Panc1 (cell line): ENCODE measurements around the gene SPAM1. TPM values are rescaled to one million over a fixed set of nuclear protein-coding genes. Genes with fewer than 3 reads are reported as not detected.
A peak's percentile ranks its signal among the peaks of the same experiment; 100 is the strongest.

Source experiments
- ATAC-seq: fragments of 200-7000 bp; cut with Tn5 transposase; 2 replicates; pipeline ENCODE4 v1.9.1; 2020; ENCODE audit warnings: mild to moderate bottlenecking, moderate library complexity
- BruUV-seq: library from RNA; stranded (reverse); fragments of 400-500 nt; replicated peaks from 2 replicates; lab custom pipeline; 2021; lab: Mats Ljungman, UMichigan
- CTCF ChIA-PET: fragments of 300-600 bp; sonication (Branson Sonifier 250); formaldehyde crosslinking; loops from one replicate; lab custom pipeline; 2022; ENCODE audit warnings: antibody characterized with exemption; lab: Charles Lee
- POLR2A ChIA-PET: fragments of 300-600 bp; sonication (Branson Sonifier 250); formaldehyde crosslinking; loops from one replicate; lab custom pipeline; 2022; ENCODE audit warnings: antibody characterized with exemption; lab: Charles Lee
- DNase-seq: peaks from one replicate; pipeline ENCODE4 v3.0.0-alpha.2; 2010; ENCODE audit warnings: low read depth, low spot score
- H3K27ac ChIP-seq: 2 replicates; pipeline ENCODE4 v1.5.1; 2011; ENCODE audit warnings: mild to moderate bottlenecking, low read length, inconsistent platforms
- H3K27me3 ChIP-seq: fragments of 200-500 bp; sonication (Bioruptor generic); 2 replicates; pipeline ENCODE4 v1.6.0; 2014; ENCODE audit warnings: low read length, inconsistent platforms; ENCODE audit not compliant: control insufficient read depth, insufficient read depth
- H3K36me3 ChIP-seq: fragments of 200-500 bp; sonication (Bioruptor generic); 2 replicates; pipeline ENCODE4 v1.5.1; 2014; ENCODE audit warnings: inconsistent platforms, mild to moderate bottlenecking, low read length, moderate library complexity; ENCODE audit not compliant: control insufficient read depth, insufficient read depth
- H3K4me1 ChIP-seq: 2 replicates; pipeline ENCODE4 v1.5.1; 2011; ENCODE audit warnings: inconsistent platforms, mild to moderate bottlenecking, low read length, moderate library complexity; ENCODE audit not compliant: control insufficient read depth, insufficient read depth
- H3K4me3 ChIP-seq, 2 experiments: 2 replicates each; pipeline ENCODE4 v1.5.1; 2011 to 2012; ENCODE audit warnings: low read depth in 2 of 2, low read length in 2 of 2, mild to moderate bottlenecking in 2 of 2, inconsistent platforms in 1 of 2, moderate library complexity in 1 of 2
- H3K9me3 ChIP-seq: fragments of 200-500 bp; sonication (Bioruptor generic); 2 replicates; pipeline ENCODE4 v1.5.1; 2014; ENCODE audit warnings: low read depth, mild to moderate bottlenecking, inconsistent platforms, low read length, moderate library complexity; ENCODE audit not compliant: control insufficient read depth, insufficient read depth
- CTCF ChIP-seq: fragments of 450-650 bp; IDR thresholded peaks from 2 replicates; pipeline ENCODE4 v1.5.1; 2017; ENCODE audit warnings: mild to moderate bottlenecking
- POLR2AphosphoS5 ChIP-seq: IDR thresholded peaks from 2 replicates; pipeline ENCODE4 v1.6.1; 2012; ENCODE audit warnings: mild to moderate bottlenecking, low read depth, low read length, moderate library complexity
- SIN3A ChIP-seq: IDR thresholded peaks from 2 replicates; pipeline ENCODE4 v1.6.1; 2012; ENCODE audit warnings: low read depth, mild to moderate bottlenecking, low read length, moderate library complexity, borderline replicate concordance; ENCODE audit not compliant: insufficient read depth
- TCF7L2 ChIP-seq: IDR thresholded peaks from 2 replicates; pipeline ENCODE4 v1.6.1; 2011; ENCODE audit warnings: mild to moderate bottlenecking, low read depth, low read length, inconsistent platforms
- in situ Hi-C: cut with HindIII; loops from 2 replicates; pipeline ENCODE4 v1.10.0; 2016; ENCODE audit warnings: low sequenced_read_pairs, low pct_unique_long_range_greater_than_20kb
- intact Hi-C: fragments of 100-400 bp; cut with micrococcal nuclease; formaldehyde crosslinking; loops from one replicate; pipeline ENCODE4 v1.10.0; 2022; ENCODE audit not compliant: unreplicated experiment
- total RNA-seq: library from RNA; stranded (reverse); gene quantifications from one replicate; pipeline ENCODE4 v1.2.1, GENCODE V29; 2021; ENCODE audit not compliant: unreplicated experiment
- TF ChIP-seq, protein P1 (sequence below), 2 experiments: IDR thresholded peaks; 2 replicates each; pipeline ENCODE4 v1.6.1; 2011 to 2012; ENCODE audit warnings: low read depth in 2 of 2, control low read depth in 1 of 2, low read length in 1 of 2, mild to moderate bottlenecking in 1 of 2, moderate library complexity in 1 of 2; ENCODE audit not compliant: insufficient read depth in 1 of 2

Gene SPAM1
- total RNA-seq, 1 experiment from 2014 or later = not detected

DNA sequence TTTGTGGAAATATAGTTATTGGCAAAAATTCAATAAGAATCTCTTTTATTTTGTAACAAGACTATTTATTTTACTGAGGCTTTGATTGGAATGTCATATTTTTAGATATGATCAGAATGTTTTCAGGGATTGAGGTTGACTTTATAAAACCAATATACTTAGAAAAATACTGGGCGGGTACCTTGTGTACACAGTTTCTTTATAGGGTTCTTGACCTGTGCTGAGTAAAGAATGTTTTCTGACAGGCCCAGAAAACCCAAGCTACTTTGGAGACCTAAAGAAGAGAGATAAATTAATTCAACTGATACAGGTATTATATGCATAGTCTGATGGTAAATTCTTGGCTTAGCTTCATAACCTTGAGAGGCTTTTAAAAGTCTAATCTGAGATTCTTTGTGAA, 23.9 kb upstream of the SPAM1 start:
- ATAC-seq (no peak), DNase-seq (no peak)
- Histone ChIP-seq H3K4me3 (no peak overlapping the region), H3K4me1 (no peaks in the 10 kb centered on the region), H3K36me3 (no peaks in the 10 kb centered on the region), H3K9me3 (no peaks in the 10 kb centered on the region), H3K27me3 (no peaks in the 10 kb centered on the region), H3K27ac (no peak overlapping the region)
- TF ChIP-seq SIN3A (no peak), TCF7L2 (no peak), POLR2AphosphoS5 (no peak), CTCF (no peak)
- TF ChIP-seq, protein P1, sequence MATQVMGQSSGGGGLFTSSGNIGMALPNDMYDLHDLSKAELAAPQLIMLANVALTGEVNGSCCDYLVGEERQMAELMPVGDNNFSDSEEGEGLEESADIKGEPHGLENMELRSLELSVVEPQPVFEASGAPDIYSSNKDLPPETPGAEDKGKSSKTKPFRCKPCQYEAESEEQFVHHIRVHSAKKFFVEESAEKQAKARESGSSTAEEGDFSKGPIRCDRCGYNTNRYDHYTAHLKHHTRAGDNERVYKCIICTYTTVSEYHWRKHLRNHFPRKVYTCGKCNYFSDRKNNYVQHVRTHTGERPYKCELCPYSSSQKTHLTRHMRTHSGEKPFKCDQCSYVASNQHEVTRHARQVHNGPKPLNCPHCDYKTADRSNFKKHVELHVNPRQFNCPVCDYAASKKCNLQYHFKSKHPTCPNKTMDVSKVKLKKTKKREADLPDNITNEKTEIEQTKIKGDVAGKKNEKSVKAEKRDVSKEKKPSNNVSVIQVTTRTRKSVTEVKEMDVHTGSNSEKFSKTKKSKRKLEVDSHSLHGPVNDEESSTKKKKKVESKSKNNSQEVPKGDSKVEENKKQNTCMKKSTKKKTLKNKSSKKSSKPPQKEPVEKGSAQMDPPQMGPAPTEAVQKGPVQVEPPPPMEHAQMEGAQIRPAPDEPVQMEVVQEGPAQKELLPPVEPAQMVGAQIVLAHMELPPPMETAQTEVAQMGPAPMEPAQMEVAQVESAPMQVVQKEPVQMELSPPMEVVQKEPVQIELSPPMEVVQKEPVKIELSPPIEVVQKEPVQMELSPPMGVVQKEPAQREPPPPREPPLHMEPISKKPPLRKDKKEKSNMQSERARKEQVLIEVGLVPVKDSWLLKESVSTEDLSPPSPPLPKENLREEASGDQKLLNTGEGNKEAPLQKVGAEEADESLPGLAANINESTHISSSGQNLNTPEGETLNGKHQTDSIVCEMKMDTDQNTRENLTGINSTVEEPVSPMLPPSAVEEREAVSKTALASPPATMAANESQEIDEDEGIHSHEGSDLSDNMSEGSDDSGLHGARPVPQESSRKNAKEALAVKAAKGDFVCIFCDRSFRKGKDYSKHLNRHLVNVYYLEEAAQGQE (IDR thresholded peaks at IDR 0.05; ENCODE audit: insufficient read depth in 1 of 2, low read depth in 2 of 2, low read length in 1 of 2) = no peak
- intact Hi-C loops (no loop called here), in situ Hi-C loops (no loop called here)
- no TSS peak for BruUV-seq
- CTCF ChIA-PET = no interaction called here
- POLR2A ChIA-PET = no interaction called here

DNA sequence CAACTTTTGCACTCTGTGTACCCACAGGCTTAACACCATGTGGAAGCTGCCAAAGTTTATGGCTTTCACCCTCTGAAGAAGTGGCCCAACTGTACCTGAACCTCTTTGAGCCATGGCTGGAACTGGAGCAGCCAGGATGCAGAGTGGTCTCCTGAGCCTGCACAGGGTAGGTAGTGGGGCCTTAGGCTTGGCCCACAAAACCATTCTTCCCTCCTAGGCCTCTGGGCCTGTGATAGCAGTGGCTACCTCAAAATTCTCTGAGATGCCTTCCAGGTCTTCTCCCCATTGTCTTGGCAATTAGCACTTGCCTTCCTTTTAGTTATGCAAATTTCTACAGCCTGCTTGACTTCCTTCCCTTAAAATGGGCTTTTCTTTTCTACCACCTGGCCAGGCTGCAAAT, 19.3 kb upstream of the SPAM1 start:
- Histone ChIP-seq H3K36me3 (no peaks in the 10 kb centered on the region), H3K9me3 (no peaks in the 10 kb centered on the region), H3K4me3 (no peak overlapping the region), H3K27ac (no peak overlapping the region), H3K4me1 (no peaks in the 10 kb centered on the region), H3K27me3 (no peaks in the 10 kb centered on the region)
- ChIA-PET CTCF (no interaction called here), POLR2A (no interaction called here)
- no TSS peak for BruUV-seq
- TF ChIP-seq POLR2AphosphoS5 = no peak
- intact Hi-C loops = no loop called here
- no peak for ATAC-seq
- in situ Hi-C loops = no loop called here
- DNase-seq = no peak

GRCh38 chr7:123916240-123916724, 8.8 kb upstream of the SPAM1 start:
- POLR2A ChIA-PET = no interaction called here
- Histone ChIP-seq H3K4me3 (no peak overlapping the region), H3K9me3 (no peaks in the 10 kb centered on the region), H3K27me3 (no peaks in the 10 kb centered on the region), H3K4me1 (no peaks in the 10 kb centered on the region), H3K36me3 (no peaks in the 10 kb centered on the region), H3K27ac (no peak overlapping the region)
- no TSS peak for BruUV-seq
- no peak for DNase-seq
- peak; percentile 39 for TF ChIP-seq CTCF
- TF ChIP-seq, protein P1 (IDR thresholded peaks at IDR 0.05; ENCODE audit: insufficient read depth in 1 of 2, low read depth in 2 of 2, low read length in 1 of 2) = no peak
- intact Hi-C loops (no loop called here), in situ Hi-C loops (no loop called here)
- no peak for ATAC-seq
- CTCF ChIA-PET = no interaction called here
